Fibroblast of skin of left quadriceps (primary cell): ENCODE results near the gene SOS1.

ENCODE experiments used
- DNase-seq, 2 experiments: peaks; one replicate each; pipeline ENCODE4 v3.0.0-alpha.2; 2013; ENCODE audit warnings: low read depth in 2 of 2

SOS1 gene

GRCh38 chr2:38932586-38932985 is 188.3 kb downstream of the SOS1 start:
- no peak for DNase-seq
